Trophoblast cell (in vitro differentiated cells and primary cell): ENCODE results near the gene PMP22.

Experiments
- DNase-seq, 2 donors: peaks; one replicate each; pipeline ENCODE4 v3.0.0-alpha.2; 2016
- H2AFZ ChIP-seq: 2 replicates; pipeline ENCODE4 v1.6.1; 2013; ENCODE audit warnings: low read length, moderate library complexity, mild to moderate bottlenecking; ENCODE audit not compliant: insufficient read depth, poor library complexity
- H2AK5ac ChIP-seq: 2 replicates; pipeline ENCODE4 v1.6.1; 2013; ENCODE audit warnings: mild to moderate bottlenecking, low read length
- H2BK120ac ChIP-seq: 2 replicates; pipeline ENCODE4 v1.6.1; 2013; ENCODE audit warnings: low read length, mild to moderate bottlenecking, moderate library complexity; ENCODE audit not compliant: insufficient read depth, poor library complexity
- H2BK12ac ChIP-seq: 2 replicates; pipeline ENCODE4 v1.6.1; 2013; ENCODE audit warnings: mild to moderate bottlenecking, low read length, moderate library complexity
- H2BK5ac ChIP-seq: 2 replicates; pipeline ENCODE4 v1.6.1; 2013; ENCODE audit warnings: low read length, low read depth, moderate library complexity, mild to moderate bottlenecking; ENCODE audit not compliant: poor library complexity
- H3K14ac ChIP-seq: 2 replicates; pipeline ENCODE4 v1.6.1; 2013; ENCODE audit warnings: mild to moderate bottlenecking, low read length
- H3K18ac ChIP-seq: 2 replicates; pipeline ENCODE4 v1.6.1; 2013; ENCODE audit warnings: mild to moderate bottlenecking, low read length
- H3K23ac ChIP-seq: 2 replicates; pipeline ENCODE4 v1.6.1; 2013; ENCODE audit warnings: low read length
- H3K27ac ChIP-seq: 2 replicates; pipeline ENCODE4 v1.5.1; 2013; ENCODE audit warnings: low read depth, mild to moderate bottlenecking, inconsistent platforms, low read length, moderate library complexity
- H3K27me3 ChIP-seq: 2 replicates; pipeline ENCODE4 v1.6.1; 2013; ENCODE audit warnings: inconsistent platforms, mild to moderate bottlenecking, low read length, moderate library complexity; ENCODE audit not compliant: insufficient read depth
- H3K36me3 ChIP-seq, 2 experiments: 1 replicate in 1 of 2; 2 replicates in 1 of 2; pipeline ENCODE4 v1.6.1; 2013; ENCODE audit warnings: low read length in 2 of 2, mild to moderate bottlenecking in 2 of 2, moderate library complexity in 1 of 2; ENCODE audit not compliant: insufficient read depth in 2 of 2, control insufficient read depth in 1 of 2
- H3K4ac ChIP-seq: 2 replicates; pipeline ENCODE4 v1.6.1; 2013; ENCODE audit warnings: low read depth, mild to moderate bottlenecking, low read length, moderate library complexity
- H3K4me1 ChIP-seq, 2 experiments: 1 replicate in 1 of 2; 2 replicates in 1 of 2; pipeline ENCODE4 v1.6.1; 2013; ENCODE audit warnings: low read length in 2 of 2, mild to moderate bottlenecking in 2 of 2, moderate library complexity in 1 of 2; ENCODE audit not compliant: insufficient read depth in 2 of 2, control insufficient read depth in 1 of 2
- H3K4me2 ChIP-seq: 2 replicates; pipeline ENCODE4 v1.6.1; 2013; ENCODE audit warnings: inconsistent platforms, mild to moderate bottlenecking, low read length, moderate library complexity
- H3K4me3 ChIP-seq: 2 replicates; pipeline ENCODE4 v1.5.1; 2013; ENCODE audit warnings: mild to moderate bottlenecking, low read depth, low read length, inconsistent platforms
- H3K79me1 ChIP-seq: one replicate; pipeline ENCODE4 v1.6.1; 2013; ENCODE audit warnings: low read length
- H3K79me2 ChIP-seq: 2 replicates; pipeline ENCODE4 v1.6.1; 2013; ENCODE audit warnings: low read length, mild to moderate bottlenecking; ENCODE audit not compliant: control insufficient read depth, insufficient read depth, poor library complexity
- H3K9ac ChIP-seq: 2 replicates; pipeline ENCODE4 v1.6.1; 2013; ENCODE audit warnings: mild to moderate bottlenecking, low read length
- H3K9me3 ChIP-seq: 2 replicates; pipeline ENCODE4 v1.6.1; 2013; ENCODE audit warnings: low read depth, mild to moderate bottlenecking, control low read depth, inconsistent platforms, low read length; ENCODE audit not compliant: insufficient read depth
- H4K12ac ChIP-seq: 2 replicates; pipeline ENCODE4 v1.6.1; 2013; ENCODE audit warnings: low read depth, mild to moderate bottlenecking, low read length, moderate library complexity
- H4K8ac ChIP-seq: 2 replicates; pipeline ENCODE4 v1.6.1; 2013; ENCODE audit warnings: low read depth, mild to moderate bottlenecking, low read length, moderate library complexity
- H4K91ac ChIP-seq: one replicate; pipeline ENCODE4 v1.6.1; 2013; ENCODE audit warnings: low read depth, mild to moderate bottlenecking, low read length, moderate library complexity
- WGBS: extraction: QIAGEN DNeasy Blood & Tissue Kit; methylation state at CpG from one replicate; pipeline ENCODE4 v1.1.7; 2013; ENCODE audit warnings: missing lambda C conversion rate; ENCODE audit not compliant: insufficient read length, insufficient coverage; ENCODE audit errors: extremely low coverage; 5-methylcytosine and 5-hydroxymethylcytosine counted together

PMP22 gene

DNA sequence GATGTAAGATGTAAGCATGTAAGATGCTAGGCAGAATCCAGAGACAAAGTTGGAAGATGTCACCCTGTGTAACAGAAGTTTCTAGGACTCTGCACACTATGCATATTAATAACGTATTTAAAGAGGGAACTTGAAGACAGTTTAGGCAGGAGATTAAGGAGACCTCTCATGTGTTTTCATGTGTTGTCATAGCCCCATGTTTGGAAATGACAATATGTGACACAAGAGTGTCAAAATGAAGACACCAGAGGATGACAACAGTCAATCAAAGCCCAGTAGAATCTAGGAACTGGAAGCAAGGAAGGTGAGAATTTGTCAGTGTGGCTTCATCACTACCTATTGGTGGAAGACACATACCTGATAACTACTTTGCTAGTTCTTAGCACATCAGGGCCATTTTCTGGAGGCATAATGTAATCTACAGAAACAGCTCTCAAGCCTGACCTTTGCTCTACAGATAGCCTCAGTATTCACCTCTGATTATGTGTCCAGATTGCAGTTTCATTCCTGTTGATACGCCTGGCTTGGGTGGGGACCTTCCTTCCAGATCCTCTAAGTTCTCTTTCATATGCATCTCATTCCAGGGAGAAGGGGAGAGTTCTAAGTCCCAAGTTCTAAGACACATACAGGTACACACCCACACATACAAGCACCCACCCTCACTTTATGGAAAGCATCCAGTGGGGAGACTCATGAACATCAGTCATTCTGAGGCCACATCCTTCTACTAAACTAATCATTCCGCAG lies 26.3 kb downstream of the PMP22 start:
- Histone ChIP-seq H4K12ac (no peak overlapping the region), H2BK5ac (no peak overlapping the region), H3K79me1 (no peaks in the 10 kb centered on the region), H3K4me3 (no peak overlapping the region), H3K27me3 (no peaks in the 10 kb centered on the region), H3K9ac (no peak overlapping the region), H3K36me3 (peaks cover 5 to 16% of the 10 kb centered on the region in 2 experiments), H3K9me3 (no peaks in the 10 kb centered on the region), H3K23ac (no peak overlapping the region), H2AK5ac (no peak overlapping the region), H4K91ac (no peak overlapping the region), H3K79me2 (no peaks in the 10 kb centered on the region), H4K8ac (no peak overlapping the region), H2BK12ac (no peak overlapping the region), H3K4me2 (no peak overlapping the region), H2BK120ac (no peak overlapping the region), H3K18ac (no peak overlapping the region), H3K14ac (no peak overlapping the region), H3K27ac (no peak overlapping the region), H2AFZ (no peak overlapping the region), H3K4me1 (peaks cover 4 to 5% of the 10 kb centered on the region in 2 experiments), H3K4ac (no peak overlapping the region)
- DNase-seq = no peak
- WGBS = no CpG with 5 or more reads among the region's 3 CpGs

- no peak overlapping the region for H3K27ac ChIP-seq
- no peaks in the 10 kb centered on the region for H3K79me1 ChIP-seq
- no peak overlapping the region for H3K14ac ChIP-seq
- H3K36me3 ChIP-seq = peaks cover 5 to 16% of the 10 kb centered on the region in 2 experiments
- no peaks in the 10 kb centered on the region for H3K79me2 ChIP-seq
- H4K12ac ChIP-seq = no peak overlapping the region
- no peak overlapping the region for H2BK12ac ChIP-seq
- no peak overlapping the region for H3K9ac ChIP-seq
- DNase-seq = peak in 1 of 2 donors; percentile 35
- no peak overlapping the region for H3K4me2 ChIP-seq
- H3K9me3 ChIP-seq = no peaks in the 10 kb centered on the region
- H2BK120ac ChIP-seq = no peak overlapping the region
- H3K27me3 ChIP-seq = no peaks in the 10 kb centered on the region
- no CpG with 5 or more reads among the region's 2 CpGs for WGBS
- H4K8ac ChIP-seq = no peak overlapping the region
- no peak overlapping the region for H3K4me3 ChIP-seq
- no peak overlapping the region for H2BK5ac ChIP-seq
- H3K23ac ChIP-seq = no peak overlapping the region
- no peak overlapping the region for H3K18ac ChIP-seq
- H2AFZ ChIP-seq = no peak overlapping the region
- H3K4me1 ChIP-seq = peaks cover 4 to 10% of the 10 kb centered on the region in 2 experiments
- no peak overlapping the region for H2AK5ac ChIP-seq
- H4K91ac ChIP-seq = no peak overlapping the region
- no peak overlapping the region for H3K4ac ChIP-seq
Measured at GRCh38 chr17:15238057-15238456, 27.1 kb downstream of the PMP22 start.

- H3K4ac ChIP-seq = no peak overlapping the region
- no peak overlapping the region for H3K4me3 ChIP-seq
- no peak overlapping the region for H3K27ac ChIP-seq
- no peaks in the 10 kb centered on the region for H3K79me1 ChIP-seq
- no peak overlapping the region for H3K23ac ChIP-seq
- WGBS = no CpG with 5 or more reads among the region's 2 CpGs
- no peaks in the 10 kb centered on the region for H3K9me3 ChIP-seq
- H2BK120ac ChIP-seq = no peak overlapping the region
- peaks cover 5 to 18% of the 10 kb centered on the region in 2 experiments for H3K36me3 ChIP-seq
- no peak overlapping the region for H3K14ac ChIP-seq
- no peak for DNase-seq
- H3K79me2 ChIP-seq = no peaks in the 10 kb centered on the region
- H4K8ac ChIP-seq = no peak overlapping the region
- H2AK5ac ChIP-seq = no peak overlapping the region
- no peak overlapping the region for H3K9ac ChIP-seq
- no peak overlapping the region for H3K18ac ChIP-seq
- no peak overlapping the region for H4K91ac ChIP-seq
- H4K12ac ChIP-seq = no peak overlapping the region
- H3K4me2 ChIP-seq = no peak overlapping the region
- no peak overlapping the region for H2BK12ac ChIP-seq
- peaks cover 4 to 10% of the 10 kb centered on the region in 2 experiments for H3K4me1 ChIP-seq
- H3K27me3 ChIP-seq = no peaks in the 10 kb centered on the region
- H2AFZ ChIP-seq = no peak overlapping the region
- no peak overlapping the region for H2BK5ac ChIP-seq
Measured at GRCh38 chr17:15237106-15237425, 28.1 kb downstream of the PMP22 start.

- no peak overlapping the region for H4K12ac ChIP-seq
- no peaks in the 10 kb centered on the region for H3K27me3 ChIP-seq
- H3K79me1 ChIP-seq = no peaks in the 10 kb centered on the region
- H3K79me2 ChIP-seq = no peaks in the 10 kb centered on the region
- no peak overlapping the region for H3K27ac ChIP-seq
- H3K4me1 ChIP-seq = peaks cover 4 to 10% of the 10 kb centered on the region in 2 experiments
- H2AFZ ChIP-seq = no peak overlapping the region
- no peak overlapping the region for H2BK120ac ChIP-seq
- H3K9ac ChIP-seq = no peak overlapping the region
- H3K36me3 ChIP-seq = peaks cover 7 to 20% of the 10 kb centered on the region in 2 experiments
- no peak overlapping the region for H3K18ac ChIP-seq
- no peak overlapping the region for H2BK5ac ChIP-seq
- DNase-seq = peak in 1 of 2 donors; percentile 23
- H3K4me2 ChIP-seq = no peak overlapping the region
- no peak overlapping the region for H4K8ac ChIP-seq
- no peak overlapping the region for H3K4me3 ChIP-seq
- WGBS = no CpG with 5 or more reads among the region's 10 CpGs
- H3K4ac ChIP-seq = no peak overlapping the region
- no peak overlapping the region for H3K23ac ChIP-seq
- no peaks in the 10 kb centered on the region for H3K9me3 ChIP-seq
- no peak overlapping the region for H4K91ac ChIP-seq
- no peak overlapping the region for H2BK12ac ChIP-seq
- no peak overlapping the region for H2AK5ac ChIP-seq
- no peak overlapping the region for H3K14ac ChIP-seq
Measured at GRCh38 chr17:15236281-15237105, 28.6 kb downstream of the PMP22 start.
